ENCODE data around the gene MAN2B2. TPM values are rescaled to one million over a fixed set of nuclear protein-coding genes. Genes with fewer than 3 reads are reported as not detected.

Gene MAN2B2
- total RNA-seq, 1 experiment from 2014 or later = 5.9 TPM

GRCh38 chr4:6550821-6551220 is 24.2 kb upstream of the MAN2B2 start:
- Histone ChIP-seq H3T11ph (ENCODE audit: low read length) (no peak overlapping the region), H2BK5ac (ENCODE audit: insufficient read length, low read length) (no peak overlapping the region), H3K9me3 (ENCODE audit: control insufficient read depth, low read depth, low read length) (no peaks in the 10 kb centered on the region), H3K79me1 (ENCODE audit: insufficient read depth, low read depth, low read length, poor library complexity, severe bottlenecking) (no peaks in the 10 kb centered on the region), H2BK12ac (ENCODE audit: insufficient read length, low read depth, low read length) (no peak overlapping the region), H3K56ac (ENCODE audit: insufficient read length, low read depth, low read length) (no peak overlapping the region), H3K14ac (ENCODE audit: insufficient read depth, low read length) (no peak overlapping the region), H2AK5ac (ENCODE audit: insufficient read length, low read length) (no peak overlapping the region), H4K20me1 (ENCODE audit: control insufficient read depth, insufficient read depth, insufficient read length) (no peaks in the 10 kb centered on the region), H3K27ac (ENCODE audit: insufficient read length, low read depth, low read length) (no peak overlapping the region), H3K27me3 (ENCODE audit: insufficient read depth, low read length) (0 out of 2 replicates have a peak, but pooled peaks cover 2% of the 10 kb centered on the region), H3K23me2 (ENCODE audit: insufficient read length, low read depth, low read length, poor library complexity, severe bottlenecking) (no peaks in the 10 kb centered on the region), H4K8ac (replicated peaks; ENCODE audit: insufficient read length, low read depth, low read length) (no peak overlapping the region), H3K23ac (ENCODE audit: insufficient read length, low read depth, low read length) (no peak overlapping the region), H4K91ac (ENCODE audit: insufficient read length, low read depth, low read length) (no peak overlapping the region), H3K18ac (ENCODE audit: insufficient read length, low read depth, low read length) (no peak overlapping the region), H4K5ac (ENCODE audit: insufficient read length, low read depth, low read length) (no peak overlapping the region), H2BK20ac (ENCODE audit: low read depth, low read length, poor library complexity, severe bottlenecking) (no peak overlapping the region), H2BK15ac (ENCODE audit: low read depth, low read length) (no peak overlapping the region), H2BK120ac (ENCODE audit: low read depth, low read length, poor library complexity, severe bottlenecking) (no peak overlapping the region), H3K4me1 (ENCODE audit: insufficient read depth, low read length) (no peaks in the 10 kb centered on the region), H2AFZ (ENCODE audit: low read length) (no peak overlapping the region), H3K9ac (ENCODE audit: extremely low read depth, insufficient read length, low read length) (no peak overlapping the region), H3K4me2 (ENCODE audit: insufficient read depth, insufficient read length, low read length) (no peak overlapping the region), H3K79me2 (ENCODE audit: insufficient read depth, low read length) (no peaks in the 10 kb centered on the region), H3K4ac (ENCODE audit: low read depth, low read length) (no peak overlapping the region)
- Mint-ChIP-seq H3K27ac (no peak overlapping the region), H3K36me3 (ENCODE audit: insufficient read depth in 1 of 3, low read depth in 3 of 3) (peaks cover 0 to 3% (median 2%) of the 10 kb centered on the region in 3 experiments; a peak in 1 of 7 replicates), H3K9me3 (peaks cover 7 to 9% of the 10 kb centered on the region in 2 experiments; a peak in 4 of 5 replicates), H3K4me1 (peaks cover 0 to 2% of the 10 kb centered on the region in 2 experiments; a peak in 2 of 4 replicates), H3K4me3 (no peak overlapping the region), H3K27me3 (ENCODE audit: low read depth) (peaks cover 86% of the 10 kb centered on the region)
- no CpG with 5 or more reads among the region's 3 CpGs for WGBS (ENCODE audit: extremely low coverage, insufficient read length, low lambda C conversion rate)
- no peak for TF ChIP-seq CTCF (conservative IDR thresholded peaks at IDR 0.05)
- no peak for DNase-seq

Measured in H9 (cell line).